ENCODE measurements around the gene TFB2M.
"Not testable (repeated sequence)": the region's sequence is repeated elsewhere in the genome, so short reads cannot be mapped to it uniquely, and the experiment has no call there.

The TFB2M gene

GRCh38 chr1:246591958-246592357, 25.9 kb upstream of the TFB2M start:
- no peak for TF ChIP-seq EZH2phosphoT487 (IDR thresholded peaks at IDR 0.05; ENCODE audit: borderline replicate concordance)
- TF ChIP-seq CTCF (conservative IDR thresholded peaks at IDR 0.05; ENCODE audit: low read length): no peak
- Histone ChIP-seq H4K20me1 (ENCODE audit: insufficient read depth, low read length, poor library complexity, severe bottlenecking) (peaks cover 5% of the 10 kb centered on the region), H3K4me3 (ENCODE audit: low read length, poor library complexity, severe bottlenecking) (no peak overlapping the region), H3K79me2 (ENCODE audit: insufficient read depth, low read length) (peaks cover 58% of the 10 kb centered on the region), H3K9ac (ENCODE audit: low read depth, low read length, poor library complexity, severe bottlenecking) (no peak overlapping the region), H3K9me3 (ENCODE audit: insufficient read depth, low read depth, low read length) (peaks cover 8% of the 10 kb centered on the region), H3K4me1 (ENCODE audit: insufficient read depth, low read length, poor library complexity, severe bottlenecking) (no peaks in the 10 kb centered on the region), H3F3A (ENCODE audit: low read depth) (no peaks in the 10 kb centered on the region), H3K36me3 (ENCODE audit: insufficient read depth, low read length) (peaks cover 46% of the 10 kb centered on the region), H3K9me2 (replicated peaks; ENCODE audit: low read depth, low read length) (no peaks in the 10 kb centered on the region), H2AFZ (ENCODE audit: low read length) (no peak overlapping the region), H3K27me3 (ENCODE audit: insufficient read depth, low read length, poor library complexity, severe bottlenecking) (no peaks in the 10 kb centered on the region), H3K4me2 (ENCODE audit: low read depth, low read length, poor library complexity, severe bottlenecking) (no peak overlapping the region)

- H2AFZ ChIP-seq (ENCODE audit: low read length): no peak overlapping the region
- H3K4me3 ChIP-seq (ENCODE audit: low read length, poor library complexity, severe bottlenecking): no peak overlapping the region
- TF ChIP-seq CTCF (conservative IDR thresholded peaks at IDR 0.05; ENCODE audit: low read length): no peak
- no peak for TF ChIP-seq EZH2phosphoT487 (IDR thresholded peaks at IDR 0.05; ENCODE audit: borderline replicate concordance)
- H3K27me3 ChIP-seq (ENCODE audit: insufficient read depth, low read length, poor library complexity, severe bottlenecking): no peaks in the 10 kb centered on the region
- no peaks in the 10 kb centered on the region for H3K4me1 ChIP-seq (ENCODE audit: insufficient read depth, low read length, poor library complexity, severe bottlenecking)
- H3K36me3 ChIP-seq (ENCODE audit: insufficient read depth, low read length): peaks cover 41% of the 10 kb centered on the region
- H3K9me2 ChIP-seq (replicated peaks; ENCODE audit: low read depth, low read length): no peaks in the 10 kb centered on the region
- peaks cover 58% of the 10 kb centered on the region for H3K79me2 ChIP-seq (ENCODE audit: insufficient read depth, low read length)
- no peak overlapping the region for H3K4me2 ChIP-seq (ENCODE audit: low read depth, low read length, poor library complexity, severe bottlenecking)
- peaks cover 8% of the 10 kb centered on the region for H3K9me3 ChIP-seq (ENCODE audit: insufficient read depth, low read depth, low read length)
- H4K20me1 ChIP-seq (ENCODE audit: insufficient read depth, low read length, poor library complexity, severe bottlenecking): peaks cover 5% of the 10 kb centered on the region
- no peaks in the 10 kb centered on the region for H3F3A ChIP-seq (ENCODE audit: low read depth)
- no peak overlapping the region for H3K9ac ChIP-seq (ENCODE audit: low read depth, low read length, poor library complexity, severe bottlenecking)
These were observed 25.4 kb upstream of the TFB2M start for GRCh38 chr1:246591504-246591903.

- Histone ChIP-seq H3K4me1 (ENCODE audit: insufficient read depth, low read length, poor library complexity, severe bottlenecking) (no peaks in the 10 kb centered on the region), H3K27me3 (ENCODE audit: insufficient read depth, low read length, poor library complexity, severe bottlenecking) (no peaks in the 10 kb centered on the region), H4K20me1 (ENCODE audit: insufficient read depth, low read length, poor library complexity, severe bottlenecking) (peaks cover 5% of the 10 kb centered on the region), H3K9me2 (replicated peaks; ENCODE audit: low read depth, low read length) (no peaks in the 10 kb centered on the region), H3K4me2 (ENCODE audit: low read depth, low read length, poor library complexity, severe bottlenecking) (no peak overlapping the region), H3K79me2 (ENCODE audit: insufficient read depth, low read length) (peaks cover 59% of the 10 kb centered on the region), H3K4me3 (ENCODE audit: low read length, poor library complexity, severe bottlenecking) (no peak overlapping the region), H3K9ac (ENCODE audit: low read depth, low read length, poor library complexity, severe bottlenecking) (no peak overlapping the region), H3K9me3 (ENCODE audit: insufficient read depth, low read depth, low read length) (peaks cover 8% of the 10 kb centered on the region), H3K36me3 (ENCODE audit: insufficient read depth, low read length) (peaks cover 37% of the 10 kb centered on the region), H3F3A (ENCODE audit: low read depth) (no peaks in the 10 kb centered on the region), H2AFZ (ENCODE audit: low read length) (no peak overlapping the region)
- TF ChIP-seq EZH2phosphoT487 (IDR thresholded peaks at IDR 0.05; ENCODE audit: borderline replicate concordance): no peak
- TF ChIP-seq CTCF (conservative IDR thresholded peaks at IDR 0.05; ENCODE audit: low read length): no peak
These were observed 25.0 kb upstream of the TFB2M start for GRCh38 chr1:246591047-246591446.

GRCh38 chr1:246589919-246590318, 23.9 kb upstream of the TFB2M start:
- H3K9me3 ChIP-seq (ENCODE audit: insufficient read depth, low read depth, low read length); H3K9ac ChIP-seq (ENCODE audit: low read depth, low read length, poor library complexity, severe bottlenecking); H3K4me1 ChIP-seq (ENCODE audit: insufficient read depth, low read length, poor library complexity, severe bottlenecking); H3K4me2 ChIP-seq (ENCODE audit: low read depth, low read length, poor library complexity, severe bottlenecking); H3F3A ChIP-seq (ENCODE audit: low read depth); H3K9me2 ChIP-seq (replicated peaks; ENCODE audit: low read depth, low read length); H4K20me1 ChIP-seq (ENCODE audit: insufficient read depth, low read length, poor library complexity, severe bottlenecking); H3K27me3 ChIP-seq (ENCODE audit: insufficient read depth, low read length, poor library complexity, severe bottlenecking); H3K4me3 ChIP-seq (ENCODE audit: low read length, poor library complexity, severe bottlenecking); H2AFZ ChIP-seq (ENCODE audit: low read length): not testable (repeated sequence)
- Histone ChIP-seq H3K36me3 (ENCODE audit: insufficient read depth, low read length) (peaks cover 29% of the 10 kb centered on the region; the same call in 1 of the 2 replicates), H3K79me2 (ENCODE audit: insufficient read depth, low read length) (peaks cover 58% of the 10 kb centered on the region)
